ENCODE data around the gene MORF4L1. TPM values are rescaled to one million over a fixed set of nuclear protein-coding genes. Genes with fewer than 3 reads are reported as not detected.

The MORF4L1 gene
- total RNA-seq, 1 donor from 2014 or later = 472 TPM

- peaks cover 17% of the 10 kb centered on the region for H3K36me3 Mint-ChIP-seq (ENCODE audit: low read depth)
- H3K4me3 Mint-ChIP-seq = peak overlapping the region; percentile 41
- no peak overlapping the region for H3K27ac Mint-ChIP-seq (ENCODE audit: unreplicated experiment)
Measured at GRCh38 chr15:78910271-78910670, 37.6 kb downstream of the MORF4L1 start.

GRCh38 chr15:78912316-78912715 lies 39.6 kb downstream of the MORF4L1 start:
- no peaks in the 10 kb centered on the region for H3K9me3 Mint-ChIP-seq
- no peak for TF ChIP-seq CTCF (conservative IDR thresholded peaks at IDR 0.05)
- H3K36me3 Mint-ChIP-seq (ENCODE audit: low read depth) = peaks cover 18% of the 10 kb centered on the region
- peaks cover 12% of the 10 kb centered on the region for H3K4me1 Mint-ChIP-seq
- no peaks in the 10 kb centered on the region for H3K27me3 Mint-ChIP-seq (ENCODE audit: low read depth)
- no peak overlapping the region for H3K4me3 Mint-ChIP-seq
- no peak overlapping the region for H3K27ac Mint-ChIP-seq (ENCODE audit: unreplicated experiment)
- no peak for DNase-seq (ENCODE audit: low read depth, low spot score)

More at GRCh38 chr15:78910271-78910670, 37.6 kb downstream of the MORF4L1 start:
- Mint-ChIP-seq H3K9me3 (no peaks in the 10 kb centered on the region), H3K4me1 (peaks cover 9% of the 10 kb centered on the region), H3K27me3 (ENCODE audit: low read depth) (no peaks in the 10 kb centered on the region)
- TF ChIP-seq CTCF (conservative IDR thresholded peaks at IDR 0.05) = no peak
- DNase-seq (ENCODE audit: low read depth, low spot score) = no peak

- TF ChIP-seq CTCF (conservative IDR thresholded peaks at IDR 0.05) = no peak
- Mint-ChIP-seq H3K27ac (ENCODE audit: unreplicated experiment) (no peak overlapping the region), H3K9me3 (no peaks in the 10 kb centered on the region), H3K4me3 (no peak overlapping the region), H3K36me3 (ENCODE audit: low read depth) (peaks cover 18% of the 10 kb centered on the region), H3K27me3 (ENCODE audit: low read depth) (no peaks in the 10 kb centered on the region), H3K4me1 (peaks cover 9% of the 10 kb centered on the region)
- DNase-seq (ENCODE audit: low read depth, low spot score) = no peak
Measured at GRCh38 chr15:78913012-78913411, 40.3 kb downstream of the MORF4L1 start.

GRCh38 chr15:78914027-78914764 lies 41.5 kb downstream of the MORF4L1 start:
- H3K27ac Mint-ChIP-seq (ENCODE audit: unreplicated experiment) = peak overlapping the region; percentile 9
- H3K36me3 Mint-ChIP-seq (ENCODE audit: low read depth) = peaks cover 18% of the 10 kb centered on the region
- TF ChIP-seq CTCF (conservative IDR thresholded peaks at IDR 0.05) = peak; percentile 42
- no peak for DNase-seq (ENCODE audit: low read depth, low spot score)
- peaks cover 9% of the 10 kb centered on the region for H3K4me1 Mint-ChIP-seq
- H3K4me3 Mint-ChIP-seq = no peak overlapping the region
- H3K9me3 Mint-ChIP-seq = no peaks in the 10 kb centered on the region
- H3K27me3 Mint-ChIP-seq (ENCODE audit: low read depth) = no peaks in the 10 kb centered on the region

GRCh38 chr15:78915341-78916087 lies 42.8 kb downstream of the MORF4L1 start:
- DNase-seq (ENCODE audit: low read depth, low spot score) = no peak
- no peak for TF ChIP-seq CTCF (conservative IDR thresholded peaks at IDR 0.05)
- H3K36me3 Mint-ChIP-seq (ENCODE audit: low read depth) = peaks cover 10% of the 10 kb centered on the region
- no peak overlapping the region for H3K27ac Mint-ChIP-seq (ENCODE audit: unreplicated experiment)
- H3K9me3 Mint-ChIP-seq = no peaks in the 10 kb centered on the region
- H3K4me3 Mint-ChIP-seq = no peak overlapping the region
- peaks cover 3% of the 10 kb centered on the region for H3K4me1 Mint-ChIP-seq
- no peaks in the 10 kb centered on the region for H3K27me3 Mint-ChIP-seq (ENCODE audit: low read depth)
